GM21390 (cell line): ENCODE data around the gene RPL7L1.

Source experiments
- ATAC-seq: cut with Tn5 transposase; IDR thresholded peaks from one replicate; pipeline ENCODE4 v1.9.1; 2021; ENCODE audit not compliant: unreplicated experiment

Gene RPL7L1

GRCh38 chr6:42928986-42929820 lies 49.8 kb downstream of the RPL7L1 start, which contains the start of gene CNPY3:
Gene CNPY3, plus strand, starts transcription at chr6:42929480. Its CDS starts 91 bp downstream, at chr6:42929571.
- ATAC-seq = peak; percentile 77

GRCh38 chr6:42929821-42930360 lies 50.5 kb downstream of the RPL7L1 start:
- peak; percentile 51 for ATAC-seq

- no peak for ATAC-seq
Measured at GRCh38 chr6:42932412-42932811, 53.0 kb downstream of the RPL7L1 start.

GRCh38 chr6:42933205-42933604 lies 53.8 kb downstream of the RPL7L1 start:
- no peak for ATAC-seq

- no peak for ATAC-seq
Measured at GRCh38 chr6:42935322-42935721, 55.9 kb downstream of the RPL7L1 start.

- ATAC-seq = no peak
Measured at GRCh38 chr6:42936398-42936797, 57.0 kb downstream of the RPL7L1 start.

GRCh38 chr6:42937548-42938427 lies 58.4 kb downstream of the RPL7L1 start:
- ATAC-seq = no peak

- ATAC-seq = no peak
Measured at GRCh38 chr6:42938428-42938796, 59.0 kb downstream of the RPL7L1 start.

GRCh38 chr6:42938987-42939809 lies 59.8 kb downstream of the RPL7L1 start:
- no peak for ATAC-seq
